ENCODE data around the gene SMIM41.

Gene SMIM41

GRCh38 chr12:52063082-52063924 lies 16.2 kb upstream of the SMIM41 start:
- TF ChIP-seq ZNF274 (IDR thresholded peaks at IDR 0.05; ENCODE audit: low read depth, low read length), result no peak
- H3K4me3 ChIP-seq (ENCODE audit: low read length), result no peak overlapping the region

DNA sequence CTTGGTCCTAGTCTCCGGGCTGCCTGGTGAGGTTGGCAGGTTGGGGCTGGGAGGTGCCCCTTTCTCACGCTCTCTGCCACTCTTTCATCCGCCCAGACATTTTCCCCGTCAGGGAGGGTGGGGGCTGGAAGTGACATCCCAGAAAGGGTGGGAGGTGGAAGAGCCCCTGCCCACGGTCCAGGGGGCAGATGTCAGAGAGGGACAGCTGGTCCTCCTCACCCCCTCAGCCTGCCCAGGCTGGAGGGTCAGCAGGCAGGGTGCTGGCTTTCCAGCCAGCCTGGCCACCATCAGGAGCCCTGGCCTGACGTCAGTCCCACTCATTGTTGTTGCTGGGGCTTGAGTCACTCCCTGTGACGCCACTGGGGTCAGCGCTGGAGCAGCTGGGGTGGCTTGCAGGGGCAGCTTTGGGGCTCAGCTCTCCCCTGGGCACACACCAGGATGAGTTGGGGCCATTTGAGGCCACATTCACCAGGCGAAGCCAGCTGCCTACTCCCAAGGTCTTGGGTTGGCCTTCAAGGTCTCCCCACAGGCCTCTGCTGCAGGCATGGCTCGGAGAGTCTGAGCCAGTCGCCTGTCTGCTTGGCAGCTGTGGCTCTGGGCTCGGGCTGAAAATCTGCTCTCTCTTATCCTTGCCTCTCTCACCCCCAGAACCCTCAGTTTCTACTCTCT lies 15.4 kb upstream of the SMIM41 start:
- TF ChIP-seq ZNF274 (IDR thresholded peaks at IDR 0.05; ENCODE audit: low read depth, low read length), result no peak
- no peak overlapping the region for H3K4me3 ChIP-seq (ENCODE audit: low read length)

DNA sequence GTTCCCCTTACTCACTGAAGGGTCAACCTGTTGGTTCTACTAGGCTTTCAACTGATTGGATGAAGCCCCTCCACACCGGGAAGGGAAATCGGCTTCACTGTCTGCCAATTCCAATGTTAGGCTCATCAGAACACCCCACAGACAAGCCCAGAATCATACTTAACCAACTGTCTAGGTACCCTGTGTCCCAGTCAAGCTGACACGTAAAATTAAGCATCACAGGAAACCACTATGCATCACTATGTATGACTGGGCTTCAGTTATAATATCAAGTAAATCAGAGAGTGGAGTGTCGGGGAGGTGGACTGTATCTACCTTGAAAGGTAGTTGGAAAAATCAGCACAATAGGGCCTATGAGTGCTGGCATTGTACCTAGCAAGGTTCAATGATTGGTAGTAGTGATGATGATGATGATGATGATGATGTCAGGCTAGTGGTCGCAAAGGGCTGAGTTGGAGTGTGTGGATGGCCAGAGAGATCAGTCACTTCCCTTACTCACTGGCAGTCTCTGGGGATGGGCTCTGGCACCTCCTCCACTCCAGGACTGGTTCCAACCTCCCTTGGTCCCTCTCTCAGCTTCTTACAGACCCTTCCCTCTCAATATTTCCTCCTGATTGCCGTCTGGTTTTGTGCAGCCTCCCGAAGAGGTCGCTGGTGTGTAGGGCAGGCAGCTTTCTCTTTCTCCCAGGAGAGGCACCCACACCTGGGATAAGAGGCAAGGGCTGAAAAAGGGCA lies 13.0 kb upstream of the SMIM41 start:
- TF ChIP-seq ZNF274 (IDR thresholded peaks at IDR 0.05; ENCODE audit: low read depth, low read length), result no peak
- no peak overlapping the region for H3K4me3 ChIP-seq (ENCODE audit: low read length)

DNA sequence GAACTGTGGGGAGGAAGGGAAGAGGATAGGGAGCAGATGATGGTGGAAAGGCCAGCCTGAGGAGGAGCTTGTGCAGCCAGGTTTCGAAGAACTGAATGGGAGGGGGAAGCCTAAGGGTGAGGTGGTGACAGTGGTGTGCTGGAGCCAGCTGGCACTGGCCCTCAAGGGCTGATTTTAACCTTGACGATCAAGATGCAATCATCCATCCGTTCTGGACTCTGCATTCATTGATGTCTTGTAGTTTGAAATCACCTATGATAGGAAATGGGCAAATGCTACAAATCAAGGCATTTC lies 12.5 kb upstream of the SMIM41 start:
- TF ChIP-seq ZNF274 (IDR thresholded peaks at IDR 0.05; ENCODE audit: low read depth, low read length), result no peak
- no peak overlapping the region for H3K4me3 ChIP-seq (ENCODE audit: low read length)

DNA sequence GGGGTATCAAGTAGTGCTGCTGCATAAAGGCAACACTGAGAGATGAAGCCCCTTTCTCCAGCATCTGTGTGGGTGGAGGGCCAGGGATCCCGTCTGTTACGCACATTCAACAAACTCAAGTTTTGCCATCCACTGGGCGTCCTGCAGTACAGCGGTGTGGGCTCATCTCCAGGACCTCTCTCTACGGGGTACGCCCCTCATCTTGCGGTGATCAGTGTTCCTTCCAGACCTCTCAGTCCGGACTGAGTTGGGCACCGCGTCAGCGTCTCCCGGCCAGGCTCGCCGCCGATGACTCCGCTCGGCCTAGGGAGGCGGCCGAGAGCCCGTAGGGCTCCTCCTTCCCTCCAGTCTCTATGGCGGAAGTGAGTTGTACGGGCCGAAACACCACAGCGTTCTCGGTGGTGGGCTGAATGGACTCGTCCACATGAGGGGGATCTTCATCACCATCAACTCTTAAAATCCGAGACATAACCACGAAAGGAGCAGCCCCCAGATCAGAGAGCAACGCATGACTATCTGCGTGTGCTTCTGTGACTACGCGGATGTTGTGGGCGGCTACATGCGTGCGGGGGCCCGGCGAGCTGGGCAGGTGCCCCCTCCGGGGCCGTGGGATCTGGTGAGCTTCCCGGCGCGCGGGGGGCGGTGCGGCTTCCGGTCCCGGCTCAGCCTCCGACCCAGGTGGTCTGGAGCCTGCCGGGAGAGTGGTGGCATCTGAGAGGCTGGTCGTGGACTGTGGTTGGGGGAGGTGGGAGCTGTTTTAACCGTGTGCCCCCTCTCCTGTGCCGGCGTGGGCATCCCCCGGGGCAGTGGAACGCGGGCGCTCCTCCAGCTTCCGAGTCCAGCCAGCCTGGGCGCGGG lies 9.9 kb upstream of the SMIM41 start, which contains the start of gene ATG101:
ATG101 (plus strand) TSS at position 652 of the 858 bp plus-strand sequence. CDS start 3,673 bp downstream, outside the sequence.
- peak within 1 kb of the TSS; percentile 80 for H3K4me3 ChIP-seq (ENCODE audit: low read length)
- TF ChIP-seq ZNF274 (IDR thresholded peaks at IDR 0.05; ENCODE audit: low read depth, low read length), result no peak

DNA sequence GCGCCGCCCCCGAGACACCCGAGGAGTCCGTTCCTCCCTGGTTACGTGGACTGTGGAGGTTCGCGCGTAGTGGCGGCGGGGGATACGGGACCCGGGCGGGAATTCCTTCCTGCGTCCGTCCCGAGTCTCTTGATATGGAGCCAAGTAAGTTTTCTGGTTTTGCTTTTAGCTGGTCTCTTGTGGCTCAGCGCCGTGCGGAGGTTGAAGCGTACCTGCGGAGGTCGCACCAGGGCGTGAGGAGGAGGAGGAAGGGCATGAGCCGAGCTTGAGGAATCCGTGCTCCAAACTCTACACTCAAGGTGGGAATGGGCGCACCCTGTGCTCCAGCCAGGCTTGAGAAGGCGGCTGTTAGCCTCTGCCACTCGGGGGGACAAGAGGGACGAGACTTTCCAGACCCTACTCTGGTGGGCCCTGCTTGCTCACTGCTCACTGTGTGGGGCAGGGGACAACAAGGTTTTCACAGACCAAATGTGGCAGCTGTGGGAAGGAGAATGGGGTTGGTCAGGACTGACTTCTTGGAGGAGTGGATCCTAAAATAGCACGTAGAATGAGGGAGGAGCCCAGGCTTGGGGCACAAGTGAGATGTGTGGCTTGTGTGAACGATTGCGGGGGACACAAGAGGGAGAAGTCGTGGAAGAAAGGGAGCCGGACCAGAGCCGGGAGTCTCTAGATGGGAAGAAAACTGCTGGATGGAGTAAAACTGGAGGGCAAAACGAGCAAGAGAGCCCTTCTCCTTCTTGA lies 9.1 kb upstream of the SMIM41 start:
- TF ChIP-seq ZNF274 (IDR thresholded peaks at IDR 0.05; ENCODE audit: low read depth, low read length), result no peak
- peak overlapping the region; percentile 80 for H3K4me3 ChIP-seq (ENCODE audit: low read length)

- H3K4me3 ChIP-seq (ENCODE audit: low read length), result no peak overlapping the region; the same call in 1 of the 2 replicates
- TF ChIP-seq ZNF274 (IDR thresholded peaks at IDR 0.05; ENCODE audit: low read depth, low read length), result no peak
Observed at GRCh38 chr12:52073531-52074381, 5.7 kb upstream of the SMIM41 start.

- no peak for TF ChIP-seq ZNF274 (IDR thresholded peaks at IDR 0.05; ENCODE audit: low read depth, low read length)
Observed at GRCh38 chr12:52074971-52075724, 4.4 kb upstream of the SMIM41 start.

DNA sequence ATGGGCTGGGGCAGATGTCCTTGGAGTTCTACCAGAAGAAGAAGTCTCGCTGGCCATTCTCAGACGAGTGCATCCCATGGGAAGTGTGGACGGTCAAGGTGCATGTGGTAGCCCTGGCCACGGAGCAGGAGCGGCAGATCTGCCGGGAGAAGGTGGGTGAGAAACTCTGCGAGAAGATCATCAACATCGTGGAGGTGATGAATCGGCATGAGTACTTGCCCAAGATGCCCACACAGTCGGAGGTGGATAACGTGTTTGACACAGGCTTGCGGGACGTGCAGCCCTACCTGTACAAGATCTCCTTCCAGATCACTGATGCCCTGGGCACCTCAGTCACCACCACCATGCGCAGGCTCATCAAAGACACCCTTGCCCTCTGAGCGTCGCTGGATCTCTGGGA lies 2.7 kb upstream of the SMIM41 start:
- TF ChIP-seq ZNF274 (IDR thresholded peaks at IDR 0.05; ENCODE audit: low read depth, low read length), result no peak
- H3K4me3 ChIP-seq (ENCODE audit: low read length), result no peak overlapping the region

More at GRCh38 chr12:52074971-52075724, 4.4 kb upstream of the SMIM41 start:
- no peak overlapping the region for H3K4me3 ChIP-seq (ENCODE audit: low read length)

GRCh38 chr12:52078276-52078675 lies 1.2 kb upstream of the SMIM41 start:
- H3K4me3 ChIP-seq (ENCODE audit: low read length), result no peak overlapping the region
- no peak for TF ChIP-seq ZNF274 (IDR thresholded peaks at IDR 0.05; ENCODE audit: low read depth, low read length)

- no peak overlapping the region for H3K4me3 ChIP-seq (ENCODE audit: low read length)
- TF ChIP-seq ZNF274 (IDR thresholded peaks at IDR 0.05; ENCODE audit: low read depth, low read length), result no peak
Observed at GRCh38 chr12:52080403-52081251, 1.1 kb downstream of the SMIM41 start.

Measured in GM08714 (cell line).